PFSK-1 (cell line): ENCODE data around the gene PFN4.

Experiments
- POLR2AphosphoS5 ChIP-seq: IDR thresholded peaks from 2 replicates; pipeline ENCODE4 v1.6.1; 2012; ENCODE audit warnings: low read depth, mild to moderate bottlenecking, control low read depth, low read length, moderate library complexity
- REST ChIP-seq, 2 experiments: IDR thresholded peaks; 2 replicates each; pipeline versions ENCODE4 v1.6.1 to v1.8.0; 2011 to 2012; ENCODE audit warnings: low read depth in 2 of 2, low read length in 2 of 2, control low read depth in 1 of 2, inconsistent platforms in 1 of 2, mild to moderate bottlenecking in 1 of 2, moderate library complexity in 1 of 2; ENCODE audit not compliant: insufficient read depth in 1 of 2
- SIN3A ChIP-seq: IDR thresholded peaks from 2 replicates; pipeline ENCODE4 v1.6.1; 2012; ENCODE audit warnings: mild to moderate bottlenecking, low read length, moderate library complexity, borderline replicate concordance; ENCODE audit not compliant: insufficient read depth
- TAF1 ChIP-seq: IDR thresholded peaks from 2 replicates; pipeline ENCODE4 v1.6.1; 2012; ENCODE audit warnings: low read length, control low read depth, borderline replicate concordance; ENCODE audit not compliant: insufficient read depth

GRCh38 chr2:24132543-24132942 lies 9.4 kb upstream of the PFN4 start:
- TF ChIP-seq REST (IDR thresholded peaks at IDR 0.05; ENCODE audit: insufficient read depth in 1 of 2, low read depth in 2 of 2, low read length in 2 of 2) (no peak), POLR2AphosphoS5 (no peak), TAF1 (no peak), SIN3A (no peak)
